GM19452 (cell line): ENCODE measurements around the gene LRMDA.
"Not testable (repeated sequence)": the region's sequence is repeated elsewhere in the genome, so short reads cannot be mapped to it uniquely, and the experiment has no call there.

Source experiments
- ATAC-seq: cut with Tn5 transposase; IDR thresholded peaks from one replicate; pipeline ENCODE4 v1.9.1; 2021; ENCODE audit not compliant: unreplicated experiment

LRMDA gene

GRCh38 chr10:76492678-76493472, 1061.5 kb downstream of the LRMDA start:
- ATAC-seq = no peak

- no peak for ATAC-seq
These were observed 1066.2 kb downstream of the LRMDA start for GRCh38 chr10:76497666-76498065.

GRCh38 chr10:76504823-76505222, 1073.4 kb downstream of the LRMDA start:
- ATAC-seq = no peak

GRCh38 chr10:76509446-76509845, 1078.0 kb downstream of the LRMDA start:
- ATAC-seq = no peak

- ATAC-seq = no peak
These were observed 1082.9 kb downstream of the LRMDA start for GRCh38 chr10:76514321-76514720.

- no peak for ATAC-seq
These were observed 1083.4 kb downstream of the LRMDA start for GRCh38 chr10:76514869-76515268.

- no peak for ATAC-seq
These were observed 1091.1 kb downstream of the LRMDA start for GRCh38 chr10:76522547-76522946.

GRCh38 chr10:76523246-76523645, 1091.8 kb downstream of the LRMDA start:
- no peak for ATAC-seq

- no peak for ATAC-seq
These were observed 1092.4 kb downstream of the LRMDA start for GRCh38 chr10:76523791-76524351.

- not testable (repeated sequence) for ATAC-seq
These were observed 1095.4 kb downstream of the LRMDA start for GRCh38 chr10:76526833-76527232.

GRCh38 chr10:76540331-76540730, 1108.9 kb downstream of the LRMDA start:
- no peak for ATAC-seq

GRCh38 chr10:76540786-76541185, 1109.4 kb downstream of the LRMDA start:
- ATAC-seq = no peak

GRCh38 chr10:76541852-76542251, 1110.4 kb downstream of the LRMDA start:
- ATAC-seq = no peak

- no peak for ATAC-seq
These were observed 1111.0 kb downstream of the LRMDA start for GRCh38 chr10:76542307-76542930.

- no peak for ATAC-seq
These were observed 1112.2 kb downstream of the LRMDA start for GRCh38 chr10:76543655-76544054.

- ATAC-seq = no peak
These were observed 1113.4 kb downstream of the LRMDA start for GRCh38 chr10:76544789-76545188.

GRCh38 chr10:76546411-76546810, 1115.0 kb downstream of the LRMDA start:
- ATAC-seq = no peak

- no peak for ATAC-seq
These were observed 1116.0 kb downstream of the LRMDA start for GRCh38 chr10:76547352-76547972.

- no peak for ATAC-seq
These were observed 1117.3 kb downstream of the LRMDA start for GRCh38 chr10:76548716-76549115.

- ATAC-seq = no peak
These were observed 1117.7 kb downstream of the LRMDA start for GRCh38 chr10:76549171-76549570.

GRCh38 chr10:76550806-76551205, 1119.4 kb downstream of the LRMDA start:
- no peak for ATAC-seq
